Choroid plexus epithelial cell (primary cell): ENCODE data around the gene DUS3L.

ENCODE experiments used
- DNase-seq: peaks from one replicate; pipeline ENCODE4 v3.0.0-alpha.2; 2010; ENCODE audit warnings: low read depth
- H3K4me3 ChIP-seq: 2 replicates; pipeline ENCODE4 v1.5.1; 2011; ENCODE audit warnings: low read depth, mild to moderate bottlenecking, control low read depth, low read length, moderate library complexity
- TF ChIP-seq, protein P1 (sequence below): conservative IDR thresholded peaks from 2 replicates; pipeline ENCODE4 v1.5.1; 2011; ENCODE audit warnings: low read depth, mild to moderate bottlenecking, control low read depth, inconsistent platforms, low read length, moderate library complexity

DUS3L gene

GRCh38 chr19:5738423-5738822, 52.5 kb downstream of the DUS3L start:
- H3K4me3 ChIP-seq = no peak overlapping the region
- DNase-seq = peak; percentile 5
- TF ChIP-seq, protein P1, sequence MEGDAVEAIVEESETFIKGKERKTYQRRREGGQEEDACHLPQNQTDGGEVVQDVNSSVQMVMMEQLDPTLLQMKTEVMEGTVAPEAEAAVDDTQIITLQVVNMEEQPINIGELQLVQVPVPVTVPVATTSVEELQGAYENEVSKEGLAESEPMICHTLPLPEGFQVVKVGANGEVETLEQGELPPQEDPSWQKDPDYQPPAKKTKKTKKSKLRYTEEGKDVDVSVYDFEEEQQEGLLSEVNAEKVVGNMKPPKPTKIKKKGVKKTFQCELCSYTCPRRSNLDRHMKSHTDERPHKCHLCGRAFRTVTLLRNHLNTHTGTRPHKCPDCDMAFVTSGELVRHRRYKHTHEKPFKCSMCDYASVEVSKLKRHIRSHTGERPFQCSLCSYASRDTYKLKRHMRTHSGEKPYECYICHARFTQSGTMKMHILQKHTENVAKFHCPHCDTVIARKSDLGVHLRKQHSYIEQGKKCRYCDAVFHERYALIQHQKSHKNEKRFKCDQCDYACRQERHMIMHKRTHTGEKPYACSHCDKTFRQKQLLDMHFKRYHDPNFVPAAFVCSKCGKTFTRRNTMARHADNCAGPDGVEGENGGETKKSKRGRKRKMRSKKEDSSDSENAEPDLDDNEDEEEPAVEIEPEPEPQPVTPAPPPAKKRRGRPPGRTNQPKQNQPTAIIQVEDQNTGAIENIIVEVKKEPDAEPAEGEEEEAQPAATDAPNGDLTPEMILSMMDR = no peak
